Nephron progenitor cell (in vitro differentiated cells): Measurements from ENCODE around the gene EIF2S2.

Experiments used
- DNase-seq: peaks from one replicate; pipeline ENCODE4 v3.0.0; 2021
- H3K27ac Mint-ChIP-seq: 2 replicates; pipeline ENCODE4 v1.8.0; 2021; ENCODE audit warnings: mild to moderate bottlenecking, moderate library complexity, mixed read lengths
- H3K27me3 Mint-ChIP-seq: 2 replicates; pipeline ENCODE4 v1.8.0; 2021; ENCODE audit warnings: mild to moderate bottlenecking, low read depth, mixed read lengths; ENCODE audit not compliant: poor library complexity
- H3K36me3 Mint-ChIP-seq: 2 replicates; pipeline ENCODE4 v1.8.0; 2021; ENCODE audit warnings: low read depth, mixed read lengths
- H3K4me1 Mint-ChIP-seq: 2 replicates; pipeline ENCODE4 v1.8.0; 2021; ENCODE audit warnings: mixed read lengths
- H3K4me3 Mint-ChIP-seq: 2 replicates; pipeline ENCODE4 v1.8.0; 2021; ENCODE audit warnings: mild to moderate bottlenecking, moderate library complexity, mixed read lengths
- H3K9me3 Mint-ChIP-seq: 2 replicates; pipeline ENCODE4 v1.8.0; 2021; ENCODE audit warnings: mild to moderate bottlenecking, moderate library complexity, mixed read lengths
- TF ChIP-seq, protein P1 (sequence below): fragments of 200-600 bp; sonication (generic); IDR thresholded peaks from 2 replicates; pipeline ENCODE4 v1.5.0; 2021; ENCODE audit warnings: antibody characterized with exemption

EIF2S2 gene

DNA sequence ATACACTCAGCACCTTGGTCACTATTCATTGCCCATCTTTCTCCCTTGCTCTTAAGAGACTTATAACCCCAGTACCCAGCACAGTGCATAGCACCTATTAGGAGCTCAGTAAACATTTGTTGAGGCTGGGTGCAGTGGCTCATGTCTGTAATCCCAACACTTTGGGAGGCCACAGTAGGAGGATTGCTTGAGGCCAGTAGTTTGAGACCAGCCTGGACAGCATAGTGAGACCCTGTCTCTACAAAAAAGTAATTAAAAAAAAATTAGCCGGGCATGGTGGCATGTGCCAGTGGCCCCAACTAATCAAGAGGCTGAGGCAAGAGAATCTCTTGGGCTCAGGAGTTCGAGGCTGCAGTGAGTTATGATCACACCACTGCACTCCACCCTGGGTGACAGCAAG is 8.2 kb upstream of the EIF2S2 start:
- H3K36me3 Mint-ChIP-seq, result no peaks in the 10 kb centered on the region
- no peak for DNase-seq
- TF ChIP-seq, protein P1, sequence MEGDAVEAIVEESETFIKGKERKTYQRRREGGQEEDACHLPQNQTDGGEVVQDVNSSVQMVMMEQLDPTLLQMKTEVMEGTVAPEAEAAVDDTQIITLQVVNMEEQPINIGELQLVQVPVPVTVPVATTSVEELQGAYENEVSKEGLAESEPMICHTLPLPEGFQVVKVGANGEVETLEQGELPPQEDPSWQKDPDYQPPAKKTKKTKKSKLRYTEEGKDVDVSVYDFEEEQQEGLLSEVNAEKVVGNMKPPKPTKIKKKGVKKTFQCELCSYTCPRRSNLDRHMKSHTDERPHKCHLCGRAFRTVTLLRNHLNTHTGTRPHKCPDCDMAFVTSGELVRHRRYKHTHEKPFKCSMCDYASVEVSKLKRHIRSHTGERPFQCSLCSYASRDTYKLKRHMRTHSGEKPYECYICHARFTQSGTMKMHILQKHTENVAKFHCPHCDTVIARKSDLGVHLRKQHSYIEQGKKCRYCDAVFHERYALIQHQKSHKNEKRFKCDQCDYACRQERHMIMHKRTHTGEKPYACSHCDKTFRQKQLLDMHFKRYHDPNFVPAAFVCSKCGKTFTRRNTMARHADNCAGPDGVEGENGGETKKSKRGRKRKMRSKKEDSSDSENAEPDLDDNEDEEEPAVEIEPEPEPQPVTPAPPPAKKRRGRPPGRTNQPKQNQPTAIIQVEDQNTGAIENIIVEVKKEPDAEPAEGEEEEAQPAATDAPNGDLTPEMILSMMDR, result no peak
- H3K4me1 Mint-ChIP-seq, result no peaks in the 10 kb centered on the region
- no peak overlapping the region for H3K27ac Mint-ChIP-seq
- H3K27me3 Mint-ChIP-seq, result peaks cover 15% of the 10 kb centered on the region
- H3K4me3 Mint-ChIP-seq, result no peak overlapping the region
- no peaks in the 10 kb centered on the region for H3K9me3 Mint-ChIP-seq

DNA sequence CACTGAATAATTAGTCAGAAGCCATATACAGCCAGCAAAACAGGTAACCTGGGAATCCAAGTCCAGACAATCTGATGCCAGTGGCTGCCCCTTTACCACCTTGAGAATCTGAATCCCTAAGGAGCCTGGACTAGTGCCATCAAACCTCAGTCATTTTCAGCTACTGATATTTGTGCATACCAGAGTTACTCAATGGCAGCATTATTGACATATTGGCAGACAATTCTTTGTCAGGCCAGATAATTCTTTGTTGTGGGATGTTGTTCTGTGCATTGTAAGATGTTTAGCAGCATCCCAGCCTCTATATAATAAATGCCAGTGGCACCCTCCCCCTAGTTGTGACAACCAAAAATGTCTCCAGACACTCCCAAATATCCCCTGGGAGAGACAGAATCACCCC is 3.2 kb upstream of the EIF2S2 start:
- no peak overlapping the region for H3K27ac Mint-ChIP-seq
- peaks cover 3% of the 10 kb centered on the region for H3K36me3 Mint-ChIP-seq
- no peak overlapping the region for H3K4me3 Mint-ChIP-seq
- H3K4me1 Mint-ChIP-seq, result peaks cover 16% of the 10 kb centered on the region
- DNase-seq, result no peak
- H3K27me3 Mint-ChIP-seq, result peaks cover 23% of the 10 kb centered on the region
- TF ChIP-seq, protein P1, result no peak
- H3K9me3 Mint-ChIP-seq, result no peaks in the 10 kb centered on the region

GRCh38 chr20:34114809-34115208 is 2.8 kb upstream of the EIF2S2 start:
- peaks cover 6% of the 10 kb centered on the region for H3K36me3 Mint-ChIP-seq
- no peak overlapping the region for H3K4me3 Mint-ChIP-seq
- peaks cover 21% of the 10 kb centered on the region for H3K4me1 Mint-ChIP-seq
- no peaks in the 10 kb centered on the region for H3K9me3 Mint-ChIP-seq
- no peak for DNase-seq
- TF ChIP-seq, protein P1, result no peak
- no peak overlapping the region for H3K27ac Mint-ChIP-seq
- peaks cover 23% of the 10 kb centered on the region for H3K27me3 Mint-ChIP-seq

DNA sequence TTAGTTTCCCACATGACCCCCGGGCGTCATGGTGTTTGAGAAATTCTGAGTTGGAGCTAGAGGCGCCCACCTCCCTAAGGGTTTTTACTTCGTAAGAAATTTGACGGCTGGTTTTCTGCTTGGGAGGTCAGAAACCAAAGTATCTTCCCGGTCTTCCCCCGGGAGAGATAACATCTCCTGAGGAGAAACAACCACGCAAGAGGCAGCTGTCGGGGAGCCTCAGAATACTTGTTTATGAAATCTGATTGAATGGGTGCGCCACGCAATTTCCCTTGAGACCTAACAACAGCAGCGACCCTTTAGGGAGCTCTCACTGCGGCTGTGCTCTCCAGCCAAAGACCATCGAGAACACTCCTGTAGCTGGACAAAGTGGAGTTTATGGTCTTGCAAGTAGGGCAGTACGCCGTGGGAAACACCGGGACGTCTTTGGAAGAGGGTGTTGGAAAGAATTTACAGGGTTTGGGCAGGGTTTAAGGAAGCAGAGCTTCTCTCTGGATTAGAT is 608 bp upstream of the EIF2S2 start:
- Mint-ChIP-seq H3K4me1 (peaks cover 41% of the 10 kb centered on the region), H3K27ac (peak overlapping the region; percentile 96), H3K4me3 (peak overlapping the region; percentile 90), H3K36me3 (peaks cover 12% of the 10 kb centered on the region), H3K9me3 (no peaks in the 10 kb centered on the region), H3K27me3 (peaks cover 14% of the 10 kb centered on the region)
- DNase-seq, result peak; percentile 32
- TF ChIP-seq, protein P1, result no peak

GRCh38 chr20:34110745-34111641 is 1.1 kb downstream of the EIF2S2 start:
- DNase-seq, result peak; percentile 30
- TF ChIP-seq, protein P1, result no peak
- H3K4me3 Mint-ChIP-seq, result peak overlapping the region; percentile 90
- H3K9me3 Mint-ChIP-seq, result no peaks in the 10 kb centered on the region
- H3K36me3 Mint-ChIP-seq, result peaks cover 24% of the 10 kb centered on the region
- H3K27ac Mint-ChIP-seq, result peak overlapping the region; percentile 92
- peaks cover 9% of the 10 kb centered on the region for H3K27me3 Mint-ChIP-seq
- H3K4me1 Mint-ChIP-seq, result peaks cover 47% of the 10 kb centered on the region
